Astrocyte of the cerebellum (primary cell): ENCODE data around the gene KIDINS220.

Source experiments
- DNase-seq: peaks from one replicate; pipeline ENCODE4 v3.0.0-alpha.2; 2011; ENCODE audit warnings: low read depth
- H3K4me3 ChIP-seq: 2 replicates; pipeline ENCODE4 v1.5.1; 2011; ENCODE audit warnings: mild to moderate bottlenecking, low read depth, low read length, moderate library complexity
- in situ Hi-C: cut with HindIII; loops from 2 replicates; pipeline ENCODE4 v1.10.0; 2017; ENCODE audit warnings: low sequenced_read_pairs
- TF ChIP-seq, protein P1 (sequence below): IDR thresholded peaks from 2 replicates; pipeline ENCODE4 v1.5.1; 2012; ENCODE audit warnings: low read length, low read depth, moderate library complexity, mild to moderate bottlenecking; ENCODE audit errors: missing control alignments

KIDINS220 gene

DNA sequence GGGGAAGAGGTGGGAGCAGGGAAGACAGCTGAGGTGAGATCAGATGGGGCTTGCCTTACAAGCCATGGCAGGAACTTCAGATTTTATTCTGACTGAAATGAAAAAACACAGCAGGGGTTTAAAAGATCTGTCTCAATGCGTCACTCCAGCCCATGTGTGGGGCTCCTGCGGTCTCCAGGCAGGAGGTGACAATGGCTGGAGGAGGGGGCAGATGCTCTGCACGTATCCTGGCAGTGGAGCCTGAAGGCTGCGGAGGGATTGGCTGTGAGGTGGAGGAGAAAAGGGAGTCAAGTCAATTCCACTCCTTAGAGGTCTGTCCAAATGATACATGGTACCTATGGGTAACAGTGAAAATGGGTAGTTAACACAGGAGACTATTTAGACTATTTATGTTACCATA is 40.5 kb upstream of the KIDINS220 start:
- in situ Hi-C loops, result no loop called here
- no peak overlapping the region for H3K4me3 ChIP-seq
- TF ChIP-seq, protein P1, sequence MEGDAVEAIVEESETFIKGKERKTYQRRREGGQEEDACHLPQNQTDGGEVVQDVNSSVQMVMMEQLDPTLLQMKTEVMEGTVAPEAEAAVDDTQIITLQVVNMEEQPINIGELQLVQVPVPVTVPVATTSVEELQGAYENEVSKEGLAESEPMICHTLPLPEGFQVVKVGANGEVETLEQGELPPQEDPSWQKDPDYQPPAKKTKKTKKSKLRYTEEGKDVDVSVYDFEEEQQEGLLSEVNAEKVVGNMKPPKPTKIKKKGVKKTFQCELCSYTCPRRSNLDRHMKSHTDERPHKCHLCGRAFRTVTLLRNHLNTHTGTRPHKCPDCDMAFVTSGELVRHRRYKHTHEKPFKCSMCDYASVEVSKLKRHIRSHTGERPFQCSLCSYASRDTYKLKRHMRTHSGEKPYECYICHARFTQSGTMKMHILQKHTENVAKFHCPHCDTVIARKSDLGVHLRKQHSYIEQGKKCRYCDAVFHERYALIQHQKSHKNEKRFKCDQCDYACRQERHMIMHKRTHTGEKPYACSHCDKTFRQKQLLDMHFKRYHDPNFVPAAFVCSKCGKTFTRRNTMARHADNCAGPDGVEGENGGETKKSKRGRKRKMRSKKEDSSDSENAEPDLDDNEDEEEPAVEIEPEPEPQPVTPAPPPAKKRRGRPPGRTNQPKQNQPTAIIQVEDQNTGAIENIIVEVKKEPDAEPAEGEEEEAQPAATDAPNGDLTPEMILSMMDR, result no peak
- no peak for DNase-seq

DNA sequence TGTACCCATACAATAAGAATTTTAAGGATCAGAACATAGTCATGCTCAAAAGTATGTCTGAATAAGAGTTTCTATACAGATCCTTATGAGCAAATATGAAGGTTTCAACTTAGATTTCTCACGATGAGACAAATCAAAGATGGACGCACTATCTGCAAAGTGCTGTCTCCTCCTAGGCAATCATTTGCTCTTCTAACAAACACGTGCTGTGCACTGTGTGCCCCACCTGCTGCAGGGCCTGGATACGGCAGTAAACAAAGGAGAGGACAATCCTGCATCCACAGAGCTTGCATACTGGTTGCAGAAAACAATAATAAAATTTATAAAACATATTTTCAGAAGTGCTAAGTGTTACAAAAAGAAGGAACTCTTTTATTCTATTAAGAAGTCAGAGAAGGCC is 39.9 kb upstream of the KIDINS220 start:
- no peak for DNase-seq
- no peak overlapping the region for H3K4me3 ChIP-seq
- TF ChIP-seq, protein P1, result no peak
- in situ Hi-C loops, result no loop called here

DNA sequence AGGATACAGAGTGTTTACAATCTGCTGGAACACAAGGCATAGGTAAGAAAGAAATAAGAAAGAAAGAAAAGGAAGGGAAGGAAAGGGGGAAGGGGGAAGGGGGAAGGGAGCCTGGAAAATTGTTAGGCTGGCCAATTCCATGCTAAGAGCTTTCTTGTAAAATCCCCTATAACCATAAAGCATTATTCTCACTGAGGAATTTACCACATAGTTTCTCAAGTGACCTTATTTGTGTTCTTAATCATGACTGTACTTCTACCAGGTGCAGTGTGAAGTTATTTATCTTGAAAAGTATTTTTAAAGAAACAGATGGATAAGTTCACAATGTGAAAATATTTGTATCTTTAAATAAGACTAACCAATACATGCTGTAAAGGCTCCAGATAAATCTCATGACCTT is 39.2 kb upstream of the KIDINS220 start:
- DNase-seq, result peak; percentile 6
- in situ Hi-C loops, result no loop called here
- no peak overlapping the region for H3K4me3 ChIP-seq
- TF ChIP-seq, protein P1, result no peak

DNA sequence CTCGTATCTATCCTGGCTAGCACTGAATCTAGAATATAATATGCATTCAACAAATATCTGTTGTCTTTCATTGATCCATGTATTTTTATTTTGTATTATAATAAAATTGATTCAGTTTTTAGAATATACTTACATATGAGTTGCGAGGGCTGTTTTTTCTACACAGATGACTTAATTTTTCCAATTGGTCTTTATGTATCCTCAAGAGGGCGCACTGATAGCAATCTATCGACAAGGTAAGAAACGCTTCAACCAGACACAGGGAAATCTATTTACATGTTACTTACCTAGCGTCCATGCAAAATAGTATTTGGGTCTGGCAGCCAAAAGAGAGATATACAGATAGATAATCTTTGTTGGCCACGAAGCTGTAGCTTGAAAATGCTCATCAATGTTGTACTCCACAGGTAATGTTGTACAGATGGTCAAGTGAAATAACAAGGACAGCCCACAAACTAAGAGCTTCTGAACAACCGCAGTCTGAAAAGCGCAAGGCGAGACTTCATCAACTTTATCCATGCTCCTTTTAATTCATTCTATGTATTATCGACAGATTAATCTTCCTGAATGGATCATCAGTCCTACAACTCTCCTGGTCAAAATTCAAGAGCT is 35.5 kb upstream of the KIDINS220 start:
- DNase-seq, result peak; percentile 56
- TF ChIP-seq, protein P1, result peak; percentile 67
- in situ Hi-C loops, result loop anchor here (25.0 kb wide), 1 partner anchor 489 kb away; no protein-coding TSS in a partner anchor
- H3K4me3 ChIP-seq, result no peak overlapping the region

DNA sequence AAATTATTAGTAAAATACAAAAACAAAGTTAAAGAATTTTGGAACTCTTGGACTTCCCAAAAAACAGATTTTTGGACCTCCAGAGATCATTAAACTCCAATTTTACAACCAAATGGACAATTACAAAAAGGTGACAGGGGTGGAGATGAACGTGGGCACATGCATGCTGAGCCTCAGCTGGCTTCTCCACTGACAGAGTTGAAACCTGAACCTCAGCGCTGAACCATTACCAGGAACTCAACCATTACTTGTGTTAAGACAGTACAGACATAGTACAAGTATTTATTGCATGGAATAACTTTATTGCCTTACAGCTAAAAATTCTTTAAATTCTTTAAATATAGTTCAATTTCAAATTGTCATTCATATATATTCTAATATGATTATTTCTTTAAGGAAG is 33.0 kb upstream of the KIDINS220 start:
- in situ Hi-C loops, result loop anchor here (25.0 kb wide), 1 partner anchor 492 kb away; no protein-coding TSS in a partner anchor
- no peak overlapping the region for H3K4me3 ChIP-seq
- TF ChIP-seq, protein P1, result no peak
- DNase-seq, result no peak

DNA sequence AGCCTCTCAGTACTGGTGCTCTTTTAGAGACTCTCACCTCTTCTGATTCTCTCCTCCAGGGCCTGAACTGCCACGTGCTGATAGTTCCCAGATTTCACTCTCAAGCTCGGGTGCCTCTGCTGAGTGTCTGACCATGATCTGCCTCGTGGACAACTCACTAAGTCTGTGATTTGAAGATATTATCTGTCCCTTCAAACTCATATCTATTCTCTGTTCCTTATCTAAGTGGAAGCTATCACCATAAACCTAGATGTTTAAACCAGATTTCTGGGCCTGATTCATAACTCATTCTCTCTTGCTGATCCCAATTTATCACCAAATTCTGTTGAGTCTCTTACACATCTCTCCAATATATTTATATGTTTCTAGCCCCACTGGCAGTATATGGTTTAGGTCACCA is 29.9 kb upstream of the KIDINS220 start:
- no peak overlapping the region for H3K4me3 ChIP-seq
- DNase-seq, result no peak
- in situ Hi-C loops, result loop anchor here (25.0 kb wide), 1 partner anchor 495 kb away; no protein-coding TSS in a partner anchor
- TF ChIP-seq, protein P1, result no peak
